Amygdala (tissue), 56 donors: ENCODE data around the gene JAZF1.

Source experiments
- DNase-seq, 56 donors: peaks; one replicate each; lab custom pipeline; 2025; lab: John Stamatoyannopoulos, UW

The JAZF1 gene

DNA sequence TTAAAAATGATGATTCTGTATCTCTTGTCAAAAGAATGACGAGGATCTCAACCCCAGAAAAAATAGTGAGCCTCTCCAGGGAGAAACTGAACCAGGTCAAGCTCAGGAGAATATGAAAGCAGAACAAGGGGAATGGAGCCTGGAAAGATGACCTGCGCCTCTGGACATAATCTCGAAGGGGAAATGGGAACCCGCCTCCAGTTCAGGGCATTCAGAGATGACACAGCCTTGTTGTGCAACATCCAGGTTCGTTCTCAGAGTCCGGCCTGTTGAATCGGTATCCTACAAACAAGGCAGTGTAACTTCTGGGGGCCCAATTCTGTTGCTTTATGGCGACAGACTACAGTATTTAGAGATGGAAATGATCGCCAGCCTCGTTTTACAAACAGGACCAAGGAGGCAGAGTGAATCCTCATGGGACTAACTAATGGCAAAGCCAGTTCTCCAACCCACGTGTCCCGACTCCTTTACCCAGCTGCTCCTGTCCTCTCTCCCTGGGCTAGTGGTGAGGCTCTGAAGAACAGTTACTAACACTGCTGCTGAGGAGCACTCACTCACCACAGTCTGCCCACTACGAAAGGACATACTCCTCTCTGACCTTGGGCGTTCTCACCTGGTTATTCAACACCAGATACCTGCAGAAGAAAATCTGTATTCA is 67.6 kb downstream of the JAZF1 start:
- peak in 1 of 56 donors; percentile 18 for DNase-seq

DNA sequence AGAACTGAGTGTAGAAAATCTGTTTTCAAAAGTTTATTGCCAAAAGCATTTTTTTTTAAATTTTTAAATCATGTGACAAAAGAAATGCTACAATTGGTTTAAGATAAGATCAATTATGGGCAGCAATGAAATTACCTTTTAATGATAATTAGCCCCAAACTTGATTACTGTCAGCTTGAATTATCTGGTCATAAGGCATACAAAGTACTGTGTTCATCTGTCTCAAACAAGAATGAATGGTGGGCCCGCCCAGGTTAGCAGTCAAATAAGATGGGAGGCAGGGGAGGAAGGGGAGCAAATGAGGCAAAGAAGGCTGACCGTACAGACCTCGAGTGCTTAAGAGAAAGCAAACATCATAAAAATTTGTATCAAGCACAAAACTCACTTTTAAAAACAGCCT is 68.1 kb downstream of the JAZF1 start:
- no peak for DNase-seq

DNA sequence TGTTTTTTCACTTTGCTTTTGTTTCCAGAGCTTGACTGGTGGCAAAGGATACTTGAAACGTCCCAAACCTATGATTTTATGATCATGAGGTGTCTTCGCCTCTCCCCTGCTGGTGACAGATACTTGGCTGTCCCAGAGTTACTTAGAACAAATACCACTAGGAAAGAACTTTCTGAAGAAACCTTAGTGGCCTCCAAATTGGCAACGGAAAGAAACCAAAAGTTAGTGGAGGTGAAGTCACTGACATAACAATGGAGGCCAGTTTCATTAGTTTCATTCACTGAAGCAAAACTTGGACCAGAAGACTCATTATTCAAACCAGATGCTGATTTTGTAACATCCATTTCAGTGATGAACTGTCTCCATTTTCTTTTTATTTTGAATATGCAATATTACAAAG is 68.6 kb downstream of the JAZF1 start:
- no peak for DNase-seq

GRCh38 chr7:28110427-28111012 is 70.1 kb downstream of the JAZF1 start:
- no peak for DNase-seq

DNA sequence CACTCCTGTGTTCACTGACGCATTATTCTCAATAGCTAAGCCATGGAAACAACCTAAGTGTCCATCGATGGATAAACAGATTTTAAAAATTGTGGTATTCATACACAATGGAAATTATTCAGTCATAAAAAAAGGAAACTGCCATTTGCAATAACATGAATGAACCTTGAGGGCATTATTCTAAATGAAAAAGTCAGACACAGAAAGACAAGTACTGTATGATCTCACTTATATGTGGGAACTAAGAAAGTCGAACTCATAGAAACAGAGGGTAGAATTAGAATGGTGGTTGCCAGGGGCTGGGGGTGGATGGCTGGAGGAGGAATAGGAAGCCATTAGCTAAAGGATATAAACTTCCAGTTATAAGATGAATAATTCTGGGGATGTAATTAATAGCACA is 71.8 kb downstream of the JAZF1 start:
- no peak for DNase-seq

DNA sequence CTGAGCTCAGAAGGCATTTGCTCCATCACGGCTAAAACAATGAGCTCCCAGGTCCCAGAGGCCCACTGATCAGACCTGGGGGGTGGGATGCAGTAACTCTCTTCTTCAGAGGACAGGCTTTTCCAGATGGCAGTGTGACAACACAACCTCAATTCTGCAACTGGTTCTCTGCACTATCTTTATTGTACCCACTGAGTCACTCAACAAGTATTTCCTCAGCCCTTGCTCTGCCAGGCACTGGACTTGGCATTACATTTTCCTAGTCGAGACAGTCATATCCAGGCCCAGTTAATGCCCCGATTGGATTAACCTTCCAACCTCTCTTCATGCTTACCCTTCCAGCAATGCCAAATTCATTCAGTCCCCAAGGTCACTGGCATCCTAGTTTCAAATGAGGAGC is 72.6 kb downstream of the JAZF1 start:
- no peak for DNase-seq

GRCh38 chr7:28106321-28106829 is 74.2 kb downstream of the JAZF1 start:
- DNase-seq: no peak

- DNase-seq: no peak
These were observed 75.4 kb downstream of the JAZF1 start for GRCh38 chr7:28105234-28105633.

DNA sequence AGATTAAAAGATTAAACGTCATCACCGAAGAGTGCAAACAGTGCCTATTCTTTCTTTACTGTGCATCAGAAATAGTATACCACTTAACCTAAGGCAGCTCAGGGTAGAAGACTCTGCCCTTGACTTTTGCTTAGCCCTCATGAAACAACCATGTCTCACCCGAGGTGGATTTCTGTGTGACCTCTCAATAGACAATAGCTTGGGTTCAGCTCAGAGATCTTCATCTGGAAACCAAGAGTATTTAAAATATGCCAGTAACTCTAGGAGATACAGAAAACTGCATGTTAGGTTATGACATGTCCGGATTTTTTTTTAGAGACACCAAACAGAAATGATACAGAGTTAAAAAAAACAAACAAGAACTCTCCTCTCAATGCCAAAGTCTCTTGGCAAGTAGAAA is 75.8 kb downstream of the JAZF1 start:
- no peak for DNase-seq

DNA sequence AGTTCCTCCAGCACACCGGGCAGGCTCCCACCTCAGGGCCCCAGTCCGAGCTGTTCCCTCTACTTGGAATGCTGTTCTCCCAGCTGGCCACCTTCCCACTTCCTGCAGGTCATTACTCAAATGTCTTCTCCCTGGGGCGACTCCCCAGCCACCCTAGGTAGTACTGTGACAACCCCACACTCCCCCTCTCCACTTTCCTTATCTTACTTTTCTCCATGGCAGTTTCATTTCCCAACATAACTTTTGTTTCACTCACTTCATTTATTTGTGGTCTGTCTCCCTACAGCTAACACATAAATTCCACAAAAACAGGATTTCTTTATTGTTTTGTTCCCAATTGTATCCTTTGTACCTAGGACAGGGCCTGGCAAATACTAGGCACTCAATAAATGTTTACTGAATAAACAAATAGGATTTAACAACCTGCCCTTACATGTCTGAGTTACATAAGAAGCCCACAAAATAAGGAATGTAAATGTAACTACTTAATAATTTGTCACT is 76.5 kb downstream of the JAZF1 start:
- DNase-seq: no peak

DNA sequence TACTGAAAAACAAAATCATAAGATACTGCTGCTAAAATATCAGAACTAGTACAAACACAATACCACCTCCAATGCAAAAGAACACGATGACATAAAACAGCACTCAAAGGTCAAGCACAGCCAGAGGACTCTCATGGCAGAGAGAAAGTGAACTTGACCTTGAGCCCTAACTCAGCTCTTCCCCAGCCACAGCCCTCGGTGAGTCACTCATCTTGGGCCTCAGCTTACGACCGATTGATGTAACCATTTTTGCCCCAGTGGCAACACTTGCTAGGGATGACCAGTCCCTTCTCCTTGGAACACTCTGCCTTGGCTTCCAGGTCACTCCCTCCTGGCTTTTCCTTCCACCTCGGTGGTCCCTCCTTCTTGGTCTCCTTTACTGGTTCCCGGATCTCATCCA is 77.8 kb downstream of the JAZF1 start:
- DNase-seq: no peak

- peak in 32 of 56 donors; percentile 5 to 80 (median 18) for DNase-seq
These were observed 83.9 kb downstream of the JAZF1 start for GRCh38 chr7:28096713-28097112.

- DNase-seq: no peak
These were observed 85.4 kb downstream of the JAZF1 start for GRCh38 chr7:28095231-28095630.

DNA sequence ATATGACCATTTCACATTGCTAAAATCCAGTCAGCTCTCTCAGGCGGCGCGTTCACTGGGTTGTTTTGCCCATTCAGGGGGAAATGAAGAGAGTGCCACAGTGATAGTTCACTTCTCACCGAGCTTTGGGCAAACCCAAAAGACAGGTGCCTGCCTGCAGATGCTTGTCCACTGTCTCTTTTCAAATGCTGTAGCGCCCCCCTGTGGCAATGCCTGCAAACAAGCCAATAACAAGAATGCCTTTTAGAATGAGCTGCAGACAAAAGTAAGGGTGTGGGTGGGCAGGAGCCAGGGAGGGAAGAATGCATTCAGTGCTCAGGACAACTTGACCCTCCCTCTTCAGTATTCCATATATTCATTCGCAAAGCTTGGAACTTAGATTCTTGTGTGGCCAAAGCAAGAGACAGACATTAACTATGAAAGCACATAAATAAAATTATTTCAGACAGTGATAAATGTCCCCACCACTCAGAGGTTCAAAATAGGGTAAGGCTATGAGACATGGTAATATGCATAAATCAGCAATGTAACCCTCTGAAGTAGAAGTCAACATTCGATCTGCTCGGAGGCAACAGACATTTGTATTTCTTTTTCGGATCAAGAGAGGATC is 86.9 kb downstream of the JAZF1 start:
- DNase-seq: peak in 42 of 56 donors; percentile 7 to 79 (median 34)

DNA sequence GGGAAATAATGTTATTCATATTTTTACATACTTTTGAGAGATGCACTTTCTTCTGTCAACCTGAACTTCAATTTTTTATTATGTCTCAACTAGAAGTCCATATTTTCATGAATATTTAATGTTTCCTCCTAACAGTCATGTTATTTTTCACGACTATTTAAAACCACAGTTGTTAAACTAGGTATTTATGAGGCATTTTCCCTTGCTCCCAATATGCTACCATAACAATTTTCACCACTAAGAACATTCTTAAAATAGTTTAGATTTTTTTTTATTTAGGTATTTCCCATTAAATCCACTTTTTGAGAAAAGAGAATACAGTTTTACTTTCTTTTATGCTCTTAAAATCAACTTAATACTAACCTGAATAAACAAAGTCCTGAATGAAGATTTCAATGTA is 89.4 kb downstream of the JAZF1 start:
- DNase-seq: no peak

DNA sequence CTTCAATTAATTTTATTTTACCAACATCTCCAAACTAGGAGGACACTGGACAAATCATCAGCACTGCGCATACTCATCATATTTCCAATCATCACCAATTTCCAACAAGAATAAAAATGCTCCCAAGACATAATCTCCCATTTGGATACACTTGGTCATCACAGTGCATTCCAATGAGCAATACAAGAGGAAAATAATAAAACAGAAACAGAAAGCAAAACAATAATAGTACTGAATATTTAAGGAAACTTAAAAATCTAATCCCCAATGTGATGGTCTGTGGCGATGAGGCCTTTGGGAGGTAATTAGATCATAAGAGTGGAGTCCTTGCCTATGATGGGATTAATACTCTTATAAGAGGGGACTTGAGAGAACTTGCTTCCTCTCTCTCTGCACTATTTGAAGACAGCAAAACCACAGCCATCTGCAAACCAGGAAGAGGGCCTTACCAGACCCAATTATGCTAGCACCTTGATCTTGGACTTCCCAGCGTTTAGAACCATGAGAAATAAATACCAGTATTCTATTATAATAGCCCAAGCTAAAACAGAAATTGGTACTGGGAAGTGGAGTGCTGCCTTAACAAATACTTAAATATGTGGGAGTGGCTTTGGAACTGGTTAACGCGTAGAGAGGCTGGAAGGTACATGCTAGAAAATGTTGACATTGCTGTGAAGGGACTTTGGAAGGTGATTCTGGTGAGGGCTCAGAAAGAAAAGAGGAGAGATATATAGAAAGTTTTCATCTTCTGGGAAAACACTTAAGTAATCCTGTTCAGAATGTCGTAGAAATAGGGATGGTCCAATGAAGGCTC is 91.5 kb downstream of the JAZF1 start:
- no peak for DNase-seq

DNA sequence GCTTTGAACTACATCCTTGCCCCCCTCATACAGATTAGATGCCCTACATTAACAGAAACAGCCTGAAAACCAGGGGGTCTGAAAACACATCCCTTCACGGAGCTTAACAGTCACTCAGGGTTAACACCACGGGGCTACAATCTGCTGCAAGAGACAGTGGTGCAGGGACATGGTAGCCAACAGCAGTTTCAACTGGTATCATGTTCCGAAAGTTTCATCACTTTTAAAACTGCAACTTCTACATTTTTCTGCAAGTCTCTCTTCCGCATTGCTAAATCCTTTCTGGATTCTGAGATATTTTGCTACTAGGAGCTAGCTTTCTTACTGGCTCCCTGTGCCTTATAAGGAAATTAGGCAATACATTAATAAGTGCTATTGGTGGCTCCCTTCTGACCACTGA is 92.6 kb downstream of the JAZF1 start:
- DNase-seq: no peak

GRCh38 chr7:28086198-28086597 is 94.4 kb downstream of the JAZF1 start:
- DNase-seq: no peak

DNA sequence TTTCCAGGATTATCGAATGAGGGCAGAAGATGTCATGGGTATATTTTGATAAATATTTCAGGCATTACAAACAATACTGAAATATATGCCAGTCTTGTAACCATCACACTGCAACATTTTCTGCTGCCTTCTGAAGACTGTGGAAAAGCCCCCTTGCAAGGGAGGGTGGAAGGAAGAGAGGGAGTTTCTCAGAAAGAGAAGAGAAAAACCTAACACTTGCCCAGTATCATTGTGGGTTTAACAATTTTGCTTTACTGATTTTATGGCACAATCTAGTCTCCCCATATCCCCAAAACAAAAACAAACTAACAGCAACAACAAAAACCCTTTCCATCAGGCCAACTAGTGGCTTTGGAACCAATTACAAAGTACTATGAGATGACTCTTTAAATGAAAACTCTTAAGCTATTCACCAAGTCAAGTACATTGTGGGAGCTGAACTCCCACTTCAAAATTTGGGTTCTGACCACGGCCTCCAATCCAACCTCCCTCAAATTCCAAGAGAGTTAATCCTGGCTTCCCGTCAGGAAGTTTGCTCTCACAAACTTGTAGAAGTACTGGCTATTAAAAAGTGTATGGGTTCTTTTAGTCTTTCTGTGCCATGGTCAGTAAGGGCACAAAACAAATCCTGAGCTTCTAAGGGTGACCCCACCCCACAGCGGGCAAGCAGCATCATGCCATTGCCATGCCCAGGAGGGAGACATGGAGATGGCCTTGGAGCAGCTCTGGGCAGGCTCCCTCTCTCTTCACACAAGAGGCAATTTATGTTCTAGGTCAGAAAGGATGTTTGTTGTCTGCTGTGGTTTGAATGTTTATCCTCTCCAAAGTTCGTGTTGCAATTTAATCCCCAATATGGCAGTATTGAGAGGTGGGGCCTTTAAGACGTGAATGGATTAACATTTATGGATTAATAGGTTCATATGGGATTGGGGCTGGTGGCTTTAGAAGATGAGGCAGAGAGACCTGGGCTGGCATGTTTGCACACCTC is 96.3 kb downstream of the JAZF1 start:
- no peak for DNase-seq
